HepG2 (cell line): ENCODE data around the gene ETV2. TPM values are rescaled to one million over a fixed set of nuclear protein-coding genes. Genes with fewer than 3 reads are reported as not detected.

ENCODE experiments used
- ATAC-seq: fragments of 200-7000 bp; cut with Tn5 transposase; 3 replicates; pipeline ENCODE4 v1.9.1; 2020; ENCODE audit warnings: mild to moderate bottlenecking, moderate library complexity
- BruUV-seq: library from RNA; stranded (reverse); fragments of 400-500 nt; replicated peaks from 2 replicates; lab custom pipeline; 2021; lab: Mats Ljungman, UMichigan
- CTCF ChIA-PET: fragments of 300-600 bp; formaldehyde crosslinking; extraction: SDS; loops from one replicate; lab custom pipeline; 2021; ENCODE audit warnings: low total read pairs, inconsistent platforms, low intra/inter-chr PET ratio; lab: Yijun Ruan, JAX
- POLR2A ChIA-PET: fragments of 350-600 bp; sonication (Branson Sonifier 250); formaldehyde crosslinking; loops from one replicate; lab custom pipeline; 2020; ENCODE audit warnings: antibody characterized with exemption, inconsistent platforms; lab: Yijun Ruan, JAX
- DNase-seq: peaks from one replicate; pipeline ENCODE4 v3.0.0-alpha.2; 2015; ENCODE audit warnings: low spot score
- FAIRE-seq: peaks from 3 replicates; lab custom pipeline; 2011; peaks lifted over from hg19 to GRCh38; lab: Jason Lieb, UNC
- H2AFZ ChIP-seq: one replicate; pipeline ENCODE4 v1.6.1; 2011; ENCODE audit warnings: low read length, inconsistent platforms
- H3K27ac ChIP-seq: fragments of 300-600 bp; 3 replicates; pipeline ENCODE4 v1.8.0; 2011; ENCODE audit warnings: mixed run types, mild to moderate bottlenecking, mixed read lengths, low read length, inconsistent platforms; ENCODE audit not compliant: insufficient read depth; ENCODE audit errors: extremely low read length
- H3K27me3 ChIP-seq, 2 experiments: fragments of 200-600 bp in 1 of 2; 2 replicates in 1 of 2; 3 replicates in 1 of 2; pipeline versions ENCODE4 v1.6.0 to v1.8.0; 2011; ENCODE audit warnings: low read length in 2 of 2, mild to moderate bottlenecking in 2 of 2, moderate library complexity in 2 of 2, inconsistent platforms in 1 of 2; ENCODE audit not compliant: insufficient read depth in 2 of 2, control insufficient read depth in 1 of 2
- H3K36me3 ChIP-seq, 2 experiments: fragments of 200-600 bp in 1 of 2; replicated peaks in 1 of 2; 2 replicates in 1 of 2; 3 replicates in 1 of 2; pipeline versions ENCODE4 v1.5.1 to v1.8.0; 2011; ENCODE audit warnings: low read length in 2 of 2, inconsistent platforms in 1 of 2; ENCODE audit not compliant: insufficient read depth in 2 of 2, control insufficient read depth in 1 of 2
- H3K4me1 ChIP-seq: 2 replicates; pipeline ENCODE4 v1.5.1; 2012; ENCODE audit warnings: low read length, inconsistent platforms; ENCODE audit not compliant: insufficient read depth
- H3K4me2 ChIP-seq: 2 replicates; pipeline ENCODE4 v1.6.0; 2011; ENCODE audit warnings: low read depth, low read length, inconsistent platforms
- H3K4me3 ChIP-seq, 3 experiments: fragments of 200-600 bp in 1 of 3; sonication (generic), shearing (Covaris generic) in 1 of 3; replicated peaks in 1 of 3; 2 replicates each; pipeline ENCODE4 v1.5.1; 2011 to 2016; ENCODE audit warnings: low read length in 3 of 3, inconsistent platforms in 2 of 3, low read depth in 2 of 3, mild to moderate bottlenecking in 2 of 3, control low read depth in 1 of 3, mixed read lengths in 1 of 3; ENCODE audit not compliant: insufficient read depth in 1 of 3
- H3K79me2 ChIP-seq: one replicate; pipeline ENCODE4 v1.6.1; 2011; ENCODE audit warnings: low read length, inconsistent platforms; ENCODE audit not compliant: insufficient read depth
- H3K9ac ChIP-seq: 2 replicates; pipeline ENCODE4 v1.6.0; 2011; ENCODE audit warnings: mild to moderate bottlenecking, low read depth, low read length, inconsistent platforms; ENCODE audit not compliant: insufficient read depth
- H3K9me3 ChIP-seq: 2 replicates; pipeline ENCODE4 v1.5.1; 2012; ENCODE audit warnings: mild to moderate bottlenecking, low read length
- H4K20me1 ChIP-seq: 2 replicates; pipeline ENCODE4 v1.6.0; 2011; ENCODE audit warnings: inconsistent platforms, mild to moderate bottlenecking, low read length, moderate library complexity; ENCODE audit not compliant: insufficient read depth
- NPAS2 ChIP-seq: sonication (generic); formaldehyde crosslinking; IDR thresholded peaks from 2 replicates; pipeline ENCODE4 v1.8.0; 2022; ENCODE audit warnings: mild to moderate bottlenecking, missing genetic modification reagents, borderline replicate concordance
- TBX3 ChIP-seq: fragments of 450-650 bp; IDR thresholded peaks from 2 replicates; pipeline ENCODE4 v1.6.1; 2017; ENCODE audit warnings: antibody characterized with exemption, mild to moderate bottlenecking, inconsistent platforms, borderline replicate concordance
- ZBTB20 ChIP-seq: sonication (generic); formaldehyde crosslinking; IDR thresholded peaks from 2 replicates; pipeline ENCODE4 v1.8.1; 2023; ENCODE audit warnings: missing genetic modification reagents, low read depth, mild to moderate bottlenecking, borderline replicate concordance
- WGBS: methylation state at CpG from one replicate; pipeline ENCODE4 v1.1.6; 2017; ENCODE audit warnings: low lambda C conversion rate; 5-methylcytosine and 5-hydroxymethylcytosine counted together
- in situ Hi-C: cut with HindIII; loops from 2 replicates; pipeline ENCODE4 v1.10.0; 2017; ENCODE audit warnings: low pct_unique_long_range_greater_than_20kb; ENCODE audit not compliant: extremely low pct_ligation_motif_present
- intact Hi-C: fragments of 100-400 bp; cut with micrococcal nuclease; formaldehyde crosslinking; loops from one replicate; pipeline ENCODE4 v1.10.0; 2022; ENCODE audit not compliant: unreplicated experiment
- polyA plus RNA-seq, 8 experiments: library from polyadenylated mRNA; depleted of rRNA in 3 of 8; stranded (reverse) in 7 of 8; unstranded in 1 of 8; fragments of >200 nt; fragmentation: Illumina TruSeq in 4 of 8; extraction: Trizol in 4 of 8; gene quantifications; 2 replicates each; pipeline versions ENCODE4 v1.2.1 to v1.2.3, GENCODE V29; 2011 to 2016; ENCODE audit warnings: low read depth in 4 of 8, missing spikeins in 1 of 8, mixed read lengths in 1 of 8; ENCODE audit not compliant: insufficient read depth in 1 of 8
- total RNA-seq, 5 experiments: library from RNA; depleted of rRNA; stranded (reverse); fragments of >200 nt; fragmentation: Illumina TruSeq; extraction: Trizol; gene quantifications; 2 replicates each; pipeline ENCODE4 v1.2.3, GENCODE V29; 2016; ENCODE audit warnings: low read depth in 1 of 5
- TF ChIP-seq, protein P1 (sequence below): sonication (generic); formaldehyde crosslinking; IDR thresholded peaks from 2 replicates; pipeline ENCODE4 v1.9.0; 2021; ENCODE audit warnings: missing genetic modification reagents, borderline replicate concordance
- TF ChIP-seq, protein P2 (sequence below): sonication (generic); formaldehyde crosslinking; conservative IDR thresholded peaks from 2 replicates; pipeline ENCODE4 v1.4.0; 2020; ENCODE audit warnings: missing genetic modification reagents
- TF ChIP-seq, protein P3 (sequence below): sonication (generic); formaldehyde crosslinking; IDR thresholded peaks from 2 replicates; pipeline ENCODE4 v1.5.0; 2020; ENCODE audit warnings: mild to moderate bottlenecking, missing genetic modification reagents, moderate library complexity
- TF ChIP-seq, protein P4 (sequence below): sonication (generic); formaldehyde crosslinking; IDR thresholded peaks from 2 replicates; pipeline ENCODE4 v1.4.0; 2020; ENCODE audit warnings: mild to moderate bottlenecking, missing genetic modification reagents

Gene ETV2
- total and polyA plus RNA-seq, 2 of the 13 experiments (the other 11 are each of a cell fraction or from before 2014, with no cell fraction given), result 0.07 to 0.20 TPM

DNA sequence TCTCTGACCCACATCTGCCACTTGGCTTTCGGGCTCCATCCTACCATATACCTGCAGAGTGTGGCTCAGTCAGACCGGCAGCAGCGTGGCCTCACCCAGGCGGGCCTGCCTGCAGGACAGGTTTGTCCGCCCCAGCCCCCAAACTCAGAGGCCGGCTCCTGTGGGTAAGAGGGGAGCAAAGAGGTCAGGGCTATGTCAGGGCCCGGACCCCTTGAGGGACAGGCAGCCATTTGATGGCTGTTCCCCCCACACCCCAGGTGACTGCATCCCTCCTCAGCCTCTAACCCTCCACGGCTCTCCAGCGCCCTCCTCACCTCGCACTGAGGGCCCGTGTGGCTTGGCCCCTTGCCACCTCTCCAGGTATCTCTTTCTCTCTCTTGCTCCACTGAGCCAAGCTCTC is 50.5 kb downstream of the ETV2 start:
- ChIA-PET CTCF (interaction anchor here (6.1 kb wide), 1 partner anchor 25 kb away, joined by 201 read pairs; the partner anchor contains the start of gene KMT2B), POLR2A (interaction anchor here (0.9 to 1.6 kb wide), 2 partner anchors 11 to 48 kb away, joined by 3 to 4 read pairs; no protein-coding TSS in a partner anchor)
- Histone ChIP-seq H3K27ac (no peak overlapping the region), H3K4me2 (no peak overlapping the region), H3K79me2 (no peaks in the 10 kb centered on the region), H4K20me1 (no peaks in the 10 kb centered on the region), H3K4me1 (peaks cover 22% of the 10 kb centered on the region), H2AFZ (no peak overlapping the region), H3K9ac (no peak overlapping the region), H3K36me3 (no peaks in the 10 kb centered on the region), H3K4me3 (no peak overlapping the region), H3K27me3 (no peaks in the 10 kb centered on the region), H3K9me3 (no peaks in the 10 kb centered on the region)
- intact Hi-C loops, result loop anchor here (10.0 kb wide), 2 partner anchors 53 to 123 kb away; partner anchors contain the start of genes IGFLR1, LIN37, PRODH2 and PSENEN
- WGBS, result 17% methylated on average over 7 of the region's 11 CpGs
- ATAC-seq (peak; percentile 17; the same call in 2 of the 3 replicates), DNase-seq (no peak), FAIRE-seq (no peak)
- no TSS peak for BruUV-seq
- in situ Hi-C loops, result loop anchor here (10.0 kb wide), 1 partner anchor 123 kb away; the partner anchor contains the start of gene PRODH2
- TF ChIP-seq NPAS2 (CRISPR knock-in tag) (no peak), ZBTB20 (no peak), TBX3 (no peak)
- TF ChIP-seq, protein P1, sequence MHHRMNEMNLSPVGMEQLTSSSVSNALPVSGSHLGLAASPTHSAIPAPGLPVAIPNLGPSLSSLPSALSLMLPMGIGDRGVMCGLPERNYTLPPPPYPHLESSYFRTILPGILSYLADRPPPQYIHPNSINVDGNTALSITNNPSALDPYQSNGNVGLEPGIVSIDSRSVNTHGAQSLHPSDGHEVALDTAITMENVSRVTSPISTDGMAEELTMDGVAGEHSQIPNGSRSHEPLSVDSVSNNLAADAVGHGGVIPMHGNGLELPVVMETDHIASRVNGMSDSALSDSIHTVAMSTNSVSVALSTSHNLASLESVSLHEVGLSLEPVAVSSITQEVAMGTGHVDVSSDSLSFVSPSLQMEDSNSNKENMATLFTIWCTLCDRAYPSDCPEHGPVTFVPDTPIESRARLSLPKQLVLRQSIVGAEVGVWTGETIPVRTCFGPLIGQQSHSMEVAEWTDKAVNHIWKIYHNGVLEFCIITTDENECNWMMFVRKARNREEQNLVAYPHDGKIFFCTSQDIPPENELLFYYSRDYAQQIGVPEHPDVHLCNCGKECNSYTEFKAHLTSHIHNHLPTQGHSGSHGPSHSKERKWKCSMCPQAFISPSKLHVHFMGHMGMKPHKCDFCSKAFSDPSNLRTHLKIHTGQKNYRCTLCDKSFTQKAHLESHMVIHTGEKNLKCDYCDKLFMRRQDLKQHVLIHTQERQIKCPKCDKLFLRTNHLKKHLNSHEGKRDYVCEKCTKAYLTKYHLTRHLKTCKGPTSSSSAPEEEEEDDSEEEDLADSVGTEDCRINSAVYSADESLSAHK (CRISPR knock-in tag), result no peak
- TF ChIP-seq, protein P2, sequence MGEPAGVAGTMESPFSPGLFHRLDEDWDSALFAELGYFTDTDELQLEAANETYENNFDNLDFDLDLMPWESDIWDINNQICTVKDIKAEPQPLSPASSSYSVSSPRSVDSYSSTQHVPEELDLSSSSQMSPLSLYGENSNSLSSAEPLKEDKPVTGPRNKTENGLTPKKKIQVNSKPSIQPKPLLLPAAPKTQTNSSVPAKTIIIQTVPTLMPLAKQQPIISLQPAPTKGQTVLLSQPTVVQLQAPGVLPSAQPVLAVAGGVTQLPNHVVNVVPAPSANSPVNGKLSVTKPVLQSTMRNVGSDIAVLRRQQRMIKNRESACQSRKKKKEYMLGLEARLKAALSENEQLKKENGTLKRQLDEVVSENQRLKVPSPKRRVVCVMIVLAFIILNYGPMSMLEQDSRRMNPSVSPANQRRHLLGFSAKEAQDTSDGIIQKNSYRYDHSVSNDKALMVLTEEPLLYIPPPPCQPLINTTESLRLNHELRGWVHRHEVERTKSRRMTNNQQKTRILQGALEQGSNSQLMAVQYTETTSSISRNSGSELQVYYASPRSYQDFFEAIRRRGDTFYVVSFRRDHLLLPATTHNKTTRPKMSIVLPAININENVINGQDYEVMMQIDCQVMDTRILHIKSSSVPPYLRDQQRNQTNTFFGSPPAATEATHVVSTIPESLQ (CRISPR knock-in tag), result no peak
- TF ChIP-seq, protein P3, sequence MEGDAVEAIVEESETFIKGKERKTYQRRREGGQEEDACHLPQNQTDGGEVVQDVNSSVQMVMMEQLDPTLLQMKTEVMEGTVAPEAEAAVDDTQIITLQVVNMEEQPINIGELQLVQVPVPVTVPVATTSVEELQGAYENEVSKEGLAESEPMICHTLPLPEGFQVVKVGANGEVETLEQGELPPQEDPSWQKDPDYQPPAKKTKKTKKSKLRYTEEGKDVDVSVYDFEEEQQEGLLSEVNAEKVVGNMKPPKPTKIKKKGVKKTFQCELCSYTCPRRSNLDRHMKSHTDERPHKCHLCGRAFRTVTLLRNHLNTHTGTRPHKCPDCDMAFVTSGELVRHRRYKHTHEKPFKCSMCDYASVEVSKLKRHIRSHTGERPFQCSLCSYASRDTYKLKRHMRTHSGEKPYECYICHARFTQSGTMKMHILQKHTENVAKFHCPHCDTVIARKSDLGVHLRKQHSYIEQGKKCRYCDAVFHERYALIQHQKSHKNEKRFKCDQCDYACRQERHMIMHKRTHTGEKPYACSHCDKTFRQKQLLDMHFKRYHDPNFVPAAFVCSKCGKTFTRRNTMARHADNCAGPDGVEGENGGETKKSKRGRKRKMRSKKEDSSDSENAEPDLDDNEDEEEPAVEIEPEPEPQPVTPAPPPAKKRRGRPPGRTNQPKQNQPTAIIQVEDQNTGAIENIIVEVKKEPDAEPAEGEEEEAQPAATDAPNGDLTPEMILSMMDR (CRISPR knock-in tag), result peak; percentile 65
- TF ChIP-seq, protein P4, sequence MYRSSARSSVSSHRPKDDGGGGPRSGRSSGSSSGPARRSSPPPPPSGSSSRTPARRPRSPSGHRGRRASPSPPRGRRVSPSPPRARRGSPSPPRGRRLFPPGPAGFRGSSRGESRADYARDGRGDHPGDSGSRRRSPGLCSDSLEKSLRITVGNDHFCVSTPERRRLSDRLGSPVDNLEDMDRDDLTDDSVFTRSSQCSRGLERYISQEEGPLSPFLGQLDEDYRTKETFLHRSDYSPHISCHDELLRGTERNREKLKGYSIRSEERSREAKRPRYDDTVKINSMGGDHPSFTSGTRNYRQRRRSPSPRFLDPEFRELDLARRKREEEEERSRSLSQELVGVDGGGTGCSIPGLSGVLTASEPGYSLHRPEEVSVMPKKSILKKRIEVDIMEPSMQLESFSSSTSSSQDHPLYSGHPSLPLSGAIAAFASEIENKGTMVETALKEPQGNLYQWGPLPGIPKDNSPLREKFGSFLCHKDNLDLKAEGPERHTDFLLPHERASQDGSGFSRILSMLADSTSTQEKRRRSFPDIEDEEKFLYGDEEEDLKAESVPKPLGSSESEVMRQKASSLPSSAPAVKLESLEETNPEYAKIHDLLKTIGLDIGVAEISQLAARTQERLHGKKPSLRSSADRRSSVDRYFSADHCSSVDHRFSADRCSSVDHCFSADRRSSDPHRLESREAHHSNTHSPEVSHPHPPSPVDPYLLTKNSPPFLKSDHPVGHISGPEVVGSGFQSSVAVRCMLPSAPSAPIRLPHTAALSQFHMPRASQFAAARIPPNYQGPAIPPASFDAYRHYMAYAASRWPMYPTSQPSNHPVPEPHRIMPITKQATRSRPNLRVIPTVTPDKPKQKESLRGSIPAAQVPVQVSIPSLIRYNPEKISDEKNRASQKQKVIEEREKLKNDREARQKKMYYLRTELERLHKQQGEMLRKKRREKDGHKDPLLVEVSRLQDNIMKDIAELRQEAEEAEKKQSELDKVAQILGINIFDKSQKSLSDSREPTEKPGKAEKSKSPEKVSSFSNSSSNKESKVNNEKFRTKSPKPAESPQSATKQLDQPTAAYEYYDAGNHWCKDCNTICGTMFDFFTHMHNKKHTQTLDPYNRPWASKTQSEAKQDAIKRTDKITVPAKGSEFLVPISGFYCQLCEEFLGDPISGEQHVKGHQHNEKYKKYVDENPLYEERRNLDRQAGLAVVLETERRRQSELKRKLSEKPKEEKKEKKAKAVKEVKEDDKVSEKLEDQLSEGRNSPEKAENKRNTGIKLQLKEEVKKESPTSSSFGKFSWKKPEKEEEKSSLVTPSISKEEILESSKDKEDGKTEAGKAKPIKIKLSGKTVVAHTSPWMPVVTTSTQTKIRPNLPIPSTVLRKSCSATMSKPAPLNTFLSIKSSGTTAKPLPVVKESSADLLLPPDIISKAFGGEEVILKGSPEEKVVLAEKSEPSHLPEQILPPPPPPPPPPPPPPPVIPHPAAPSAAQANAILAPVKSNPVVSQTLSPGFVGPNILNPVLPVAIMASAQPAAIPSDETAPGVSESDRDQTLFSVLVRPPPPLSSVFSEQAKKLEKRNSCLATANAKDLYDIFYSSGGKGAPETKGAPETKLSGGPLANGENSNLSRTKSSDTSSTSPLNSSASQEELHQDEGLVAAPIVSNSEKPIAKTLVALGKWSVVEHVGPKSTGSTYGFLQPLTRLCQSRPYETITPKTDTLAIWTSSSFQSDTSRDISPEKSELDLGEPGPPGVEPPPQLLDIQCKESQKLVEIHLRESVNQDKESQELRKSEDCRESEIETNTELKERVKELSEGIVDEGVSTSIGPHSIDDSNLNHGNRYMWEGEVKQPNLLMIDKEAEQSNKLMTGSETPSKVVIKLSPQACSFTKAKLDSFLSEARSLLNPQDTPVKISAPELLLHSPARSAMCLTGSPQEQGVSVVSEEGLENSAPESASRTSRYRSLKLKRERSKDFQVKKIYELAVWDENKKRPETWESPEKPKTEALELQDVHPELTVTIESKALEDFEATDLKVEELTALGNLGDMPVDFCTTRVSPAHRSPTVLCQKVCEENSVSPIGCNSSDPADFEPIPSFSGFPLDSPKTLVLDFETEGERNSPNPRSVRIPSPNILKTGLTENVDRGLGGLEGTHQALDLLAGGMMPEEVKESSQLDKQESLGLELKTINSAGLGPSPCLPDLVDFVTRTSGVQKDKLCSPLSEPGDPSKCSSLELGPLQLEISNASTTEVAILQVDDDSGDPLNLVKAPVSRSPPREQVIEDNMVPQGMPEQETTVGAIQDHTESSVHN, result no peak
